NCI-H774 (cell line): Measurements from ENCODE around the gene CACNA1I.
"Not testable (repeated sequence)": the region's sequence is repeated elsewhere in the genome, so short reads cannot be mapped to it uniquely, and the experiment has no call there.

Experiments used
- DNase-seq: peaks from one replicate; lab custom pipeline; 2025; lab: John Stamatoyannopoulos, UW

Gene CACNA1I

GRCh38 chr22:39719559-39720450 lies 149.3 kb downstream of the CACNA1I start:
- no peak for DNase-seq

GRCh38 chr22:39721206-39722031 lies 150.9 kb downstream of the CACNA1I start:
- no peak for DNase-seq

- no peak for DNase-seq
Observed at GRCh38 chr22:39722032-39722325, 151.4 kb downstream of the CACNA1I start.

GRCh38 chr22:39722501-39722900 lies 151.9 kb downstream of the CACNA1I start:
- no peak for DNase-seq

GRCh38 chr22:39723463-39723862 lies 152.9 kb downstream of the CACNA1I start:
- no peak for DNase-seq

- no peak for DNase-seq
Observed at GRCh38 chr22:39723899-39724351, 153.4 kb downstream of the CACNA1I start.

GRCh38 chr22:39724390-39724789 lies 153.8 kb downstream of the CACNA1I start:
- DNase-seq = no peak

GRCh38 chr22:39724857-39725256 lies 154.3 kb downstream of the CACNA1I start:
- DNase-seq = no peak

GRCh38 chr22:39725351-39726035 lies 154.9 kb downstream of the CACNA1I start:
- no peak for DNase-seq

GRCh38 chr22:39727541-39727940 lies 157.0 kb downstream of the CACNA1I start:
- no peak for DNase-seq

- no peak for DNase-seq
Observed at GRCh38 chr22:39728236-39728860, 157.8 kb downstream of the CACNA1I start.

- no peak for DNase-seq
Observed at GRCh38 chr22:39729141-39729934, 158.8 kb downstream of the CACNA1I start.

- DNase-seq = no peak
Observed at GRCh38 chr22:39731481-39731880, 160.9 kb downstream of the CACNA1I start.

GRCh38 chr22:39731881-39732555 lies 161.5 kb downstream of the CACNA1I start:
- DNase-seq = no peak

- DNase-seq = no peak
Observed at GRCh38 chr22:39732625-39733024, 162.1 kb downstream of the CACNA1I start.

- no peak for DNase-seq
Observed at GRCh38 chr22:39733191-39733590, 162.6 kb downstream of the CACNA1I start.

- not testable (repeated sequence) for DNase-seq
Observed at GRCh38 chr22:39734046-39734445, 163.5 kb downstream of the CACNA1I start.

- no peak for DNase-seq
Observed at GRCh38 chr22:39734866-39735265, 164.3 kb downstream of the CACNA1I start.

- DNase-seq = no peak
Observed at GRCh38 chr22:39735776-39736175, 165.2 kb downstream of the CACNA1I start.

GRCh38 chr22:39738746-39739145 lies 168.2 kb downstream of the CACNA1I start:
- no peak for DNase-seq
